Activated naive CD4-positive, alpha-beta T cell treated with anti-CD3 and anti-CD28 coated beads, Interleukin-2, amount 50 U/mL, for 24 hours (primary cell): Measurements from ENCODE around the gene FZR1.
"Not testable (repeated sequence)": the region's sequence is repeated elsewhere in the genome, so short reads cannot be mapped to it uniquely, and the experiment has no call there.

ENCODE experiments used
- H3K27ac Mint-ChIP-seq: one replicate; pipeline ENCODE4 v1.8.0; 2021; ENCODE audit warnings: mild to moderate bottlenecking, mixed read lengths
- H3K27me3 Mint-ChIP-seq: one replicate; pipeline ENCODE4 v1.8.0; 2021; ENCODE audit warnings: mixed read lengths
- H3K36me3 Mint-ChIP-seq: one replicate; pipeline ENCODE4 v1.8.0; 2021; ENCODE audit warnings: mixed read lengths
- H3K4me1 Mint-ChIP-seq: one replicate; pipeline ENCODE4 v1.8.0; 2021; ENCODE audit warnings: mixed read lengths
- H3K4me3 Mint-ChIP-seq: one replicate; pipeline ENCODE4 v1.8.0; 2021; ENCODE audit warnings: mild to moderate bottlenecking, mixed read lengths
- H3K9me3 Mint-ChIP-seq: one replicate; pipeline ENCODE4 v1.8.0; 2021; ENCODE audit warnings: mixed read lengths

The FZR1 gene

GRCh38 chr19:3573162-3573857 is 67.2 kb downstream of the FZR1 start:
- Mint-ChIP-seq H3K27me3 (no peaks in the 10 kb centered on the region), H3K36me3 (peaks cover 5% of the 10 kb centered on the region), H3K9me3 (no peaks in the 10 kb centered on the region), H3K4me3 (peak overlapping the region; percentile 84), H3K4me1 (peaks cover 8% of the 10 kb centered on the region), H3K27ac (no peak overlapping the region)

- Mint-ChIP-seq H3K4me1 (peaks cover 8% of the 10 kb centered on the region), H3K9me3 (no peaks in the 10 kb centered on the region), H3K27me3 (no peaks in the 10 kb centered on the region), H3K27ac (peak overlapping the region; percentile 77), H3K36me3 (peaks cover 5% of the 10 kb centered on the region), H3K4me3 (peak overlapping the region; percentile 84)
These were observed 67.9 kb downstream of the FZR1 start for GRCh38 chr19:3573858-3574637.

- no peak overlapping the region for H3K4me3 Mint-ChIP-seq
- H3K36me3 Mint-ChIP-seq: peaks cover 5% of the 10 kb centered on the region
- H3K4me1 Mint-ChIP-seq: peaks cover 8% of the 10 kb centered on the region
- H3K27ac Mint-ChIP-seq: no peak overlapping the region
- H3K27me3 Mint-ChIP-seq: no peaks in the 10 kb centered on the region
- no peaks in the 10 kb centered on the region for H3K9me3 Mint-ChIP-seq
These were observed 69.2 kb downstream of the FZR1 start for GRCh38 chr19:3575260-3575741.

- H3K27ac Mint-ChIP-seq: no peak overlapping the region
- no peaks in the 10 kb centered on the region for H3K27me3 Mint-ChIP-seq
- H3K4me3 Mint-ChIP-seq: no peak overlapping the region
- no peaks in the 10 kb centered on the region for H3K9me3 Mint-ChIP-seq
- peaks cover 8% of the 10 kb centered on the region for H3K4me1 Mint-ChIP-seq
- peaks cover 5% of the 10 kb centered on the region for H3K36me3 Mint-ChIP-seq
These were observed 70.0 kb downstream of the FZR1 start for GRCh38 chr19:3575949-3576673.

GRCh38 chr19:3576696-3577443 is 70.8 kb downstream of the FZR1 start:
- Mint-ChIP-seq H3K4me3 (no peak overlapping the region), H3K27ac (no peak overlapping the region), H3K4me1 (peaks cover 4% of the 10 kb centered on the region), H3K9me3 (no peaks in the 10 kb centered on the region), H3K27me3 (no peaks in the 10 kb centered on the region), H3K36me3 (peaks cover 5% of the 10 kb centered on the region)

- Mint-ChIP-seq H3K36me3 (peaks cover 5% of the 10 kb centered on the region), H3K4me1 (peaks cover 4% of the 10 kb centered on the region), H3K9me3 (no peaks in the 10 kb centered on the region)
These were observed 71.7 kb downstream of the FZR1 start for GRCh38 chr19:3577723-3578344.

GRCh38 chr19:3578390-3578789 is 72.3 kb downstream of the FZR1 start:
- Mint-ChIP-seq H3K27ac (no peak overlapping the region), H3K4me3 (no peak overlapping the region), H3K27me3 (no peaks in the 10 kb centered on the region), H3K4me1 (peaks cover 4% of the 10 kb centered on the region), H3K9me3 (no peaks in the 10 kb centered on the region), H3K36me3 (peaks cover 5% of the 10 kb centered on the region)

More at GRCh38 chr19:3577723-3578344, 71.7 kb downstream of the FZR1 start:
- Mint-ChIP-seq H3K27ac (no peak overlapping the region), H3K27me3 (no peaks in the 10 kb centered on the region), H3K4me3 (no peak overlapping the region)

- H3K27ac Mint-ChIP-seq: no peak overlapping the region
- H3K4me3 Mint-ChIP-seq: no peak overlapping the region
- H3K27me3 Mint-ChIP-seq: no peaks in the 10 kb centered on the region
- H3K9me3 Mint-ChIP-seq: no peaks in the 10 kb centered on the region
- no peaks in the 10 kb centered on the region for H3K4me1 Mint-ChIP-seq
- peaks cover 1% of the 10 kb centered on the region for H3K36me3 Mint-ChIP-seq
These were observed 74.2 kb downstream of the FZR1 start for GRCh38 chr19:3580156-3580934.

- not testable (repeated sequence) for H3K27me3 Mint-ChIP-seq, H3K4me1 Mint-ChIP-seq, H3K4me3 Mint-ChIP-seq, H3K9me3 Mint-ChIP-seq, H3K27ac Mint-ChIP-seq, H3K36me3 Mint-ChIP-seq
These were observed 75.7 kb downstream of the FZR1 start for GRCh38 chr19:3581792-3582191.

- H3K9me3 Mint-ChIP-seq, H3K27ac Mint-ChIP-seq, H3K36me3 Mint-ChIP-seq, H3K27me3 Mint-ChIP-seq, H3K4me1 Mint-ChIP-seq: not testable (repeated sequence)
- peak overlapping the region; percentile 7 for H3K4me3 Mint-ChIP-seq
These were observed 78.1 kb downstream of the FZR1 start for GRCh38 chr19:3584036-3584802.

GRCh38 chr19:3585301-3586126 is 79.4 kb downstream of the FZR1 start, which contains the start of gene GIPC3:
TSS of gene GIPC3 (plus strand) at chr19:3585478. CDS start at chr19:3585598, 120 bp downstream.
- no peaks in the 10 kb centered on the region for H3K27me3 Mint-ChIP-seq
- H3K9me3 Mint-ChIP-seq: no peaks in the 10 kb centered on the region
- no peaks in the 10 kb centered on the region for H3K36me3 Mint-ChIP-seq
- H3K27ac Mint-ChIP-seq: no peak within 1 kb of the TSS
- no peaks in the 10 kb centered on the region for H3K4me1 Mint-ChIP-seq
- peak within 1 kb of the TSS; percentile 55 for H3K4me3 Mint-ChIP-seq

- H3K9me3 Mint-ChIP-seq: no peaks in the 10 kb centered on the region
- H3K4me3 Mint-ChIP-seq: peak overlapping the region; percentile 55
- H3K4me1 Mint-ChIP-seq: no peaks in the 10 kb centered on the region
- no peak overlapping the region for H3K27ac Mint-ChIP-seq
- no peaks in the 10 kb centered on the region for H3K27me3 Mint-ChIP-seq
- no peaks in the 10 kb centered on the region for H3K36me3 Mint-ChIP-seq
These were observed 80.1 kb downstream of the FZR1 start for GRCh38 chr19:3586127-3586626.
